ENCODE measurements around the gene VPS13D. TPM values are rescaled to one million over a fixed set of nuclear protein-coding genes. Genes with fewer than 3 reads are reported as not detected.

VPS13D gene
- total and polyA plus RNA-seq, 9 donors = 19.8 to 59.3 (median 41.8) TPM

- 68 to 84% (median 78%) methylated on average over 2 of the region's 2 CpGs for WGBS, 3 donors
Measured at GRCh38 chr1:12437629-12438028, 207.8 kb downstream of the VPS13D start.

GRCh38 chr1:12438349-12438924 is 208.6 kb downstream of the VPS13D start:
- intact Hi-C loops (cut with DNase I) = no loop called here
- no peaks in the 10 kb centered on the region for H3K9me3 ChIP-seq
- peaks cover 12% of the 10 kb centered on the region for H3K4me1 ChIP-seq (ENCODE audit: insufficient read depth)
- H3K4me3 ChIP-seq = no peak overlapping the region
- H3K27ac ChIP-seq = no peak overlapping the region
- WGBS, 3 donors = 82 to 92% (median 86%) methylated on average over 7 of the region's 7 CpGs
- H3K36me3 ChIP-seq = no peaks in the 10 kb centered on the region
- H3K27me3 ChIP-seq = no peaks in the 10 kb centered on the region
- TF ChIP-seq POLR2A (IDR thresholded peaks at IDR 0.05) = no peak
- TF ChIP-seq EP300 (IDR thresholded peaks at IDR 0.05) = no peak
- TF ChIP-seq CTCF (IDR thresholded peaks at IDR 0.05) = no peak
- no peak for DNase-seq

More at GRCh38 chr1:12437629-12438028, 207.8 kb downstream of the VPS13D start:
- TF ChIP-seq EP300 (IDR thresholded peaks at IDR 0.05) (no peak), CTCF (IDR thresholded peaks at IDR 0.05) (no peak), POLR2A (IDR thresholded peaks at IDR 0.05) (no peak)
- Histone ChIP-seq H3K27ac (no peak overlapping the region), H3K4me1 (ENCODE audit: insufficient read depth) (peaks cover 16% of the 10 kb centered on the region), H3K4me3 (no peak overlapping the region), H3K36me3 (no peaks in the 10 kb centered on the region), H3K27me3 (no peaks in the 10 kb centered on the region), H3K9me3 (no peaks in the 10 kb centered on the region)
- no peak for DNase-seq
- intact Hi-C loops (cut with DNase I) = no loop called here

GRCh38 chr1:12439073-12439472 is 209.2 kb downstream of the VPS13D start:
- peaks cover 9% of the 10 kb centered on the region for H3K4me1 ChIP-seq (ENCODE audit: insufficient read depth)

GRCh38 chr1:12441414-12442105 is 211.7 kb downstream of the VPS13D start:
- intact Hi-C loops (cut with DNase I) = no loop called here
- no peaks in the 10 kb centered on the region for H3K27me3 ChIP-seq
- H3K4me1 ChIP-seq (ENCODE audit: insufficient read depth) = peaks cover 3% of the 10 kb centered on the region
- H3K9me3 ChIP-seq = no peaks in the 10 kb centered on the region
- DNase-seq = no peak
- no peak overlapping the region for H3K27ac ChIP-seq
- no peak overlapping the region for H3K4me3 ChIP-seq
- no peaks in the 10 kb centered on the region for H3K36me3 ChIP-seq
- WGBS, 3 donors = 36 to 42% (median 38%) methylated on average over 7 of the region's 7 CpGs
- TF ChIP-seq CTCF (IDR thresholded peaks at IDR 0.05) = no peak
- TF ChIP-seq POLR2A (IDR thresholded peaks at IDR 0.05) = no peak
- TF ChIP-seq EP300 (IDR thresholded peaks at IDR 0.05) = no peak

More at GRCh38 chr1:12439073-12439472, 209.2 kb downstream of the VPS13D start:
- Histone ChIP-seq H3K9me3 (no peaks in the 10 kb centered on the region), H3K27ac (no peak overlapping the region), H3K36me3 (no peaks in the 10 kb centered on the region), H3K27me3 (no peaks in the 10 kb centered on the region), H3K4me3 (no peak overlapping the region)
- no peak for TF ChIP-seq EP300 (IDR thresholded peaks at IDR 0.05)
- TF ChIP-seq CTCF (IDR thresholded peaks at IDR 0.05) = no peak
- TF ChIP-seq POLR2A (IDR thresholded peaks at IDR 0.05) = no peak
- intact Hi-C loops (cut with DNase I) = no loop called here
- 45 to 47% (median 46%) methylated on average over 5 of the region's 5 CpGs for whole genome bisulfite sequencing, 3 donors
- DNase-seq = no peak

Measured in ovary (tissue), 9 donors.